Stimulated activated CD8-positive, alpha-beta memory T cell treated with anti-CD3 and anti-CD28 coated beads, Interleukin-4, amount 100 ng/mL, for 48 hours (primary cell): ENCODE measurements around the gene IMPDH1.

ENCODE experiments used
- DNase-seq: peaks from one replicate; pipeline ENCODE4 v3.0.0-alpha.2; 2020

IMPDH1 gene

GRCh38 chr7:128357217-128357613 lies 52.6 kb downstream of the IMPDH1 start:
- DNase-seq: no peak

GRCh38 chr7:128356546-128357216 lies 53.1 kb downstream of the IMPDH1 start:
- DNase-seq: no peak

DNA sequence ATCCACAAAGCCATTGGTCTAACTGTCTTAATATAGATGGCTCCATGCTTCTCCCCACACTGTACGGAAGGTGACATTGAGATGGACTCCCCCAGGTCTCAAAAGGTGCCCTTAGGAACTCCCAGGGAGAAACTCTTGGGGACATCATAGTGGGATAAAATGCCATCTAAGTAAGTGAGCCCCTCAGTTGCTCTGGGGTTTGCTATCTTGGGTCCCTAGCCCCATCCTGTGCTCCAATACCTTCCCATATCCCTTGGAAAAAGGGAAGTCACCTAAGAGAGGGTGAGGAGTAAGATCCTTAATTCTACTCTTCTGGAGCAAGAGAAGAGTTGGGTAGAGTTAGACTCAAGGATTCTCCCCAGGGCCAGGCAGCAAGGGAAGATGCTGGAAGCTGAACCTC lies 56.2 kb downstream of the IMPDH1 start:
- no peak for DNase-seq

DNA sequence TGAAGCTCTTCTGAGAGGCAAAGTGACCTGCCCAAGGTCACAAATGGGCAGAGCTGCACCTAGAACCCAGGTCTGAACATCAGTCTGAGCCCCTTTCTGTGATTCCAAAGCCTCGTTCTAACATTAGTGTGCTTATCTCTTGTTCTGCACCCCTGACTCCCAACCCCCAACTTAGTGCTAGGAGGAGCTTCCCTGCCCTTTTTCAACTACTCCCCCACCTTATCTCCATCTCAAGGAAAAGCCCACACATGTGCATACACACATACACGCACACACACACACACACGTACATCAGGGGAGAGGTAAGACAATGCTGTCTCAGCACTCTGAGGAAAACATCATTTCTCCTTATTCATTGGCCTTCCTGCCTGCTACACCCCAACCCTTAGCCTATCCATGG lies 56.6 kb downstream of the IMPDH1 start:
- DNase-seq: no peak

- no peak for DNase-seq
Measured at GRCh38 chr7:128352636-128353035, 57.1 kb downstream of the IMPDH1 start.

GRCh38 chr7:128352153-128352537 lies 57.6 kb downstream of the IMPDH1 start:
- peak; percentile 53 for DNase-seq

- DNase-seq: no peak
Measured at GRCh38 chr7:128351296-128352152, 58.3 kb downstream of the IMPDH1 start.

GRCh38 chr7:128350708-128351295 lies 59.0 kb downstream of the IMPDH1 start:
- DNase-seq: no peak

- no peak for DNase-seq
Measured at GRCh38 chr7:128349466-128349825, 60.3 kb downstream of the IMPDH1 start.

DNA sequence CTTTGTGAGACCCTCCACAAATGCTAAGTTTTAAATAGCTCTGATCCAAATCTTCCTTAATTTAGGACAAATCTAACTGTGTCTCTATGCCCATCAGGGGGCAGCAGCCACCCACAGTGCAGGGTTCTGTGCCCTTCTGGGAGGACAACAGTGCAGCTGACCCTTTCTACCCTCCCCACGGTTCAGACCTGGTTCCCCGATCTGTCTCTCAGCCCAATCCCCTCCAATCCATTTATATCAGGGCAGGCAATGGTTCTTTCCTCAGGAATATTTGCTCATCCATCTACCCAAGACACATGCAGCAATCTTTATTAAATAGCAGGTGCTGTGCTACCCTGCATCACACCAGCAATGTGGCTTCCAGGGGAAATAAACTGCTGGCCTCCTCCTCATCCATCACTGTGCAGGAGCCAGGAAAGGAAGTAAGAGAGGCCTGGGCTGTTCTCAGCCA lies 62.1 kb downstream of the IMPDH1 start:
- DNase-seq: peak; percentile 75

- DNase-seq: no peak
Measured at GRCh38 chr7:128344431-128344774, 65.4 kb downstream of the IMPDH1 start.

DNA sequence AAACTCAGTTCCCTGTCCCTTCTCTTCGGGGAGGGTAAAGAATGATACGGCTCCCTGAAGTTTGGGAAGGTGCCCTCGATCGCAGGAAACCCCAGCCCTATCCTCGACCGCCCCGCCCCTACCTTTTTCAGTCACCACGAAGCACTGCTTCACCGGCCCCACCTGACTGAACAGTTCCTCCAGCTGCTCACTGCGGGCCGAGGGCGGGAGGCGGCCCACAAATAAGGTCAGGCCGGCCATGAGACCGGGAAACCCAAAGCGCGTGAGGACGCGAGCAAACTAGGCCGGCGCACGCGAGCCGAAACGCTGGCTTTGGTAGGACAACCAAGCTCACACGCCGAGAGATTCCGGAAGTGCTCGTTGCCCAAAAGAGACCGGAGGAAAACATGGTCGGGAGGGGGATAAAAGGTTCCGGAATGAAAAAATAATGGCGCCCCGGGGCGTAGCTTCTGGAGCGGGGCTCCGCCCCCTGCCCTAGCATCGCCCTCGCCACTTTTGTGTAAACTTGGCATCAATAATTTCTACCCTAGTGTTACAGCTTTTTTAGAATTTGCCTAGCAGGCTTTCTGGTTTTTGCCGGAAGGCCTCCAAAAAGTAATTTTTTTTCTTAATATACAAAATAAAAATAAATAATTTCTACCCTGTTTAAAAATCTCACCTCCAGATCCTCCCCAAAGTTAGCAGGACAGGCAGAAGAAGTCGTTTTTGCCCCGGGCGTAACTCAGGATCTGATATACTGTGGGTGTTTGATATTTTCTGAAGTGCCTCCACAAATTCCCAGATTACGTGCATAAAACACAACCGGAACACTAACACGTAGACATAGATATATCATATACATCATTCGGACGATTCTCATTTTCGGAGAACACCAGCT lies 66.0 kb downstream of the IMPDH1 start, which contains the start of gene RBM28:
RBM28 (minus strand) TSS at position 355 of the 877 bp plus-strand sequence; CDS start at position 240, 115 bp downstream.
- DNase-seq: peak; percentile 87
